ENCODE measurements around the gene VEGFC.

DNA sequence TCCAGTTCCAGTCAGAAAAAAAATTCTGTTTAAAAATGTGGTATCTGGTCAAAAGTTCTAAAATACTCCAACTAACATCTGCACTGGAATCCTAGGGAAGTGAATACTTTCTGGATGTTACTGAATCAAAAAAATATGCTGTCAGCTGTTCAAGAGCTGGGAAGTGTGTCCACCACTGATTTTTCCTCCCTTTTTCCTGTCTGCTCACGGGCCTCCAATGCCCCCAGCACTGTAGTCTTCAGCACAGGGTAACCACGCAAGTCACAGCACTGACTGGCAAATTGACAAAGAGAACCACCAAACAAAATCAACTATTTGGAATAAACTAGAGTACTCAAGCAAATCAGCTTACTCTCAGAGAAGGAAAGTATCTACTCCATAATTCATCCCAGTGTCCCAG lies 9.9 kb downstream of the VEGFC start:
- TF ChIP-seq, protein P1, sequence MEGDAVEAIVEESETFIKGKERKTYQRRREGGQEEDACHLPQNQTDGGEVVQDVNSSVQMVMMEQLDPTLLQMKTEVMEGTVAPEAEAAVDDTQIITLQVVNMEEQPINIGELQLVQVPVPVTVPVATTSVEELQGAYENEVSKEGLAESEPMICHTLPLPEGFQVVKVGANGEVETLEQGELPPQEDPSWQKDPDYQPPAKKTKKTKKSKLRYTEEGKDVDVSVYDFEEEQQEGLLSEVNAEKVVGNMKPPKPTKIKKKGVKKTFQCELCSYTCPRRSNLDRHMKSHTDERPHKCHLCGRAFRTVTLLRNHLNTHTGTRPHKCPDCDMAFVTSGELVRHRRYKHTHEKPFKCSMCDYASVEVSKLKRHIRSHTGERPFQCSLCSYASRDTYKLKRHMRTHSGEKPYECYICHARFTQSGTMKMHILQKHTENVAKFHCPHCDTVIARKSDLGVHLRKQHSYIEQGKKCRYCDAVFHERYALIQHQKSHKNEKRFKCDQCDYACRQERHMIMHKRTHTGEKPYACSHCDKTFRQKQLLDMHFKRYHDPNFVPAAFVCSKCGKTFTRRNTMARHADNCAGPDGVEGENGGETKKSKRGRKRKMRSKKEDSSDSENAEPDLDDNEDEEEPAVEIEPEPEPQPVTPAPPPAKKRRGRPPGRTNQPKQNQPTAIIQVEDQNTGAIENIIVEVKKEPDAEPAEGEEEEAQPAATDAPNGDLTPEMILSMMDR (IDR thresholded peaks at IDR 0.05), result no peak
- no peak for TF ChIP-seq TCF7L2 (IDR thresholded peaks at IDR 0.05; ENCODE audit: low read depth, low read length)
